HEK293 (cell line): ENCODE results near the gene FBXO33.
"Not testable (repeated sequence)": the region's sequence is repeated elsewhere in the genome, so short reads cannot be mapped to it uniquely, and the experiment has no call there.

Experiments used
- CTCF ChIA-PET: fragments of 350-600 bp; formaldehyde crosslinking; extraction: SDS; loops from one replicate; lab custom pipeline; 2021; ENCODE audit warnings: antibody characterized with exemption; lab: Yijun Ruan, JAX
- POLR2A ChIA-PET: fragments of 300-600 bp; formaldehyde crosslinking; extraction: SDS; loops from one replicate; lab custom pipeline; 2020; ENCODE audit warnings: antibody characterized with exemption, inconsistent platforms; lab: Yijun Ruan, JAX
- H3K27ac ChIP-seq: fragments of 200-500 bp; sonication (Bioruptor generic); 2 replicates; pipeline ENCODE4 v1.5.1; 2014; ENCODE audit warnings: low read depth, low read length, control low read depth, inconsistent platforms; ENCODE audit errors: extremely low read depth
- H3K36me3 ChIP-seq, 2 experiments: fragments of 200-500 bp in 1 of 2; sonication (Bioruptor generic) in 1 of 2; 1 replicate in 1 of 2; 2 replicates in 1 of 2; pipeline ENCODE4 v1.5.1; 2014 to 2017; ENCODE audit warnings: inconsistent platforms in 2 of 2, low read length in 2 of 2; ENCODE audit not compliant: control insufficient read depth in 2 of 2, insufficient read depth in 1 of 2
- H3K4me1 ChIP-seq: fragments of 200-500 bp; sonication (Bioruptor generic); 2 replicates; pipeline ENCODE4 v1.5.1; 2014; ENCODE audit warnings: mild to moderate bottlenecking, low read length, inconsistent platforms; ENCODE audit not compliant: control insufficient read depth, insufficient read depth
- H3K4me3 ChIP-seq: 2 replicates; pipeline ENCODE4 v1.5.1; 2011; ENCODE audit warnings: low read depth, mild to moderate bottlenecking, control low read depth, low read length, moderate library complexity
- H3K9me3 ChIP-seq: fragments of 200-500 bp; sonication (Bioruptor generic); 2 replicates; pipeline ENCODE4 v1.5.1; 2014; ENCODE audit warnings: low read depth, low read length, inconsistent platforms; ENCODE audit not compliant: control insufficient read depth, insufficient read depth
- BCL11A ChIP-seq: fragments of 450-650 bp; formaldehyde crosslinking; IDR thresholded peaks from 2 replicates; pipeline ENCODE4 v1.5.1; 2016; ENCODE audit warnings: low read depth, missing biosample characterization, missing genetic modification characterization
- PRDM1 ChIP-seq: fragments of 450-650 bp; formaldehyde crosslinking; IDR thresholded peaks from 2 replicates; pipeline ENCODE4; 2016; ENCODE audit warnings: missing biosample characterization, missing genetic modification characterization
- SCRT1 ChIP-seq: fragments of 450-650 bp; formaldehyde crosslinking; IDR thresholded peaks from 2 replicates; pipeline ENCODE4 v1.5.1; 2016; ENCODE audit warnings: missing biosample characterization, missing genetic modification characterization, borderline replicate concordance
- SP2 ChIP-seq: fragments of 450-650 bp; formaldehyde crosslinking; IDR thresholded peaks from 2 replicates; pipeline ENCODE4 v1.5.1; 2016; ENCODE audit warnings: missing biosample characterization, missing genetic modification characterization
- TRIM28 ChIP-seq: IDR thresholded peaks from 2 replicates; pipeline ENCODE4 v1.6.1; 2011; ENCODE audit warnings: low read length, control low read depth, borderline replicate concordance
- ZFP69B ChIP-seq: fragments of 450-650 bp; formaldehyde crosslinking; IDR thresholded peaks from 2 replicates; pipeline ENCODE4 v1.5.1; 2016; ENCODE audit warnings: missing biosample characterization, missing genetic modification characterization
- ZNF132 ChIP-seq: fragments of 450-650 bp; formaldehyde crosslinking; IDR thresholded peaks from 2 replicates; pipeline ENCODE4 v1.5.1; 2017; ENCODE audit warnings: missing biosample characterization, missing genetic modification characterization, borderline replicate concordance
- ZNF140 ChIP-seq: fragments of 450-650 bp; formaldehyde crosslinking; IDR thresholded peaks from 2 replicates; pipeline ENCODE4 v1.5.1; 2016; ENCODE audit warnings: missing biosample characterization, missing genetic modification characterization
- ZNF16 ChIP-seq: fragments of 450-650 bp; formaldehyde crosslinking; IDR thresholded peaks from 2 replicates; pipeline ENCODE4 v1.5.1; 2016; ENCODE audit warnings: low read depth, missing biosample characterization, missing genetic modification characterization
- ZNF174 ChIP-seq: fragments of 450-650 bp; formaldehyde crosslinking; IDR thresholded peaks from 2 replicates; pipeline ENCODE4 v1.5.0; 2017; ENCODE audit warnings: missing biosample characterization, mild to moderate bottlenecking, missing genetic modification characterization
- ZNF19 ChIP-seq: fragments of 450-650 bp; formaldehyde crosslinking; IDR thresholded peaks from 2 replicates; pipeline ENCODE4; 2016; ENCODE audit warnings: missing biosample characterization, missing genetic modification characterization, low read depth
- ZNF24 ChIP-seq: fragments of 450-650 bp; formaldehyde crosslinking; IDR thresholded peaks from 2 replicates; pipeline ENCODE4 v1.5.1; 2016; ENCODE audit warnings: missing biosample characterization, missing genetic modification characterization
- ZNF394 ChIP-seq: fragments of 450-650 bp; formaldehyde crosslinking; IDR thresholded peaks from 2 replicates; pipeline ENCODE4 v1.5.1; 2016; ENCODE audit warnings: missing biosample characterization, missing genetic modification characterization, mild to moderate bottlenecking, moderate library complexity, borderline replicate concordance
- ZNF529 ChIP-seq: fragments of 450-650 bp; formaldehyde crosslinking; IDR thresholded peaks from 2 replicates; pipeline ENCODE4 v1.5.1; 2017; ENCODE audit warnings: missing genetic modification characterization, missing biosample characterization; ENCODE audit not compliant: insufficient replicate concordance
- ZNF558 ChIP-seq: fragments of 450-650 bp; formaldehyde crosslinking; IDR thresholded peaks from 2 replicates; pipeline ENCODE4 v1.5.1; 2016; ENCODE audit warnings: missing biosample characterization, missing genetic modification characterization
- ZNF610 ChIP-seq: fragments of 450-650 bp; formaldehyde crosslinking; IDR thresholded peaks from 2 replicates; pipeline ENCODE4 v1.5.1; 2016; ENCODE audit warnings: missing biosample characterization, missing genetic modification characterization, borderline replicate concordance
- ZNF629 ChIP-seq: fragments of 450-650 bp; formaldehyde crosslinking; IDR thresholded peaks from 2 replicates; pipeline ENCODE4 v1.5.1; 2017; ENCODE audit warnings: missing biosample characterization, missing genetic modification characterization
- ZNF76 ChIP-seq: fragments of 450-650 bp; formaldehyde crosslinking; IDR thresholded peaks from 2 replicates; pipeline ENCODE4; 2016; ENCODE audit warnings: low read depth, missing biosample characterization, missing genetic modification characterization, borderline replicate concordance
- ZNF785 ChIP-seq: fragments of 450-650 bp; formaldehyde crosslinking; IDR thresholded peaks from 2 replicates; pipeline ENCODE4 v1.5.1; 2016; ENCODE audit warnings: missing biosample characterization, missing genetic modification characterization
- TF ChIP-seq, protein P1 (sequence below): fragments of 450-650 bp; formaldehyde crosslinking; IDR thresholded peaks from 2 replicates; pipeline ENCODE4 v1.5.1; 2016; ENCODE audit warnings: missing biosample characterization, missing genetic modification characterization
- TF ChIP-seq, protein P2 (sequence below): fragments of 450-650 bp; formaldehyde crosslinking; IDR thresholded peaks from 2 replicates; pipeline ENCODE4 v1.5.0; 2017; ENCODE audit warnings: missing biosample characterization, missing genetic modification characterization, borderline replicate concordance
- TF ChIP-seq, protein P3 (sequence below): fragments of 450-650 bp; formaldehyde crosslinking; optimal IDR thresholded peaks from 2 replicates; pipeline ENCODE3; 2016; ENCODE audit warnings: missing biosample characterization, mild to moderate bottlenecking, missing genetic modification characterization
- TF ChIP-seq, protein P4 (sequence below): fragments of 450-650 bp; formaldehyde crosslinking; IDR thresholded peaks from 2 replicates; pipeline ENCODE4 v1.5.1; 2017; ENCODE audit warnings: missing biosample characterization, missing genetic modification characterization
- TF ChIP-seq, protein P5 (sequence below): fragments of 450-650 bp; formaldehyde crosslinking; IDR thresholded peaks from 2 replicates; pipeline ENCODE4 v1.5.1; 2016; ENCODE audit warnings: missing biosample characterization, missing genetic modification characterization
- TF ChIP-seq, protein P6 (sequence below): sonication (generic); formaldehyde crosslinking; IDR thresholded peaks from 2 replicates; pipeline ENCODE4 v1.8.1; 2022; ENCODE audit warnings: mild to moderate bottlenecking, moderate library complexity, missing genetic modification reagents

FBXO33 gene

DNA sequence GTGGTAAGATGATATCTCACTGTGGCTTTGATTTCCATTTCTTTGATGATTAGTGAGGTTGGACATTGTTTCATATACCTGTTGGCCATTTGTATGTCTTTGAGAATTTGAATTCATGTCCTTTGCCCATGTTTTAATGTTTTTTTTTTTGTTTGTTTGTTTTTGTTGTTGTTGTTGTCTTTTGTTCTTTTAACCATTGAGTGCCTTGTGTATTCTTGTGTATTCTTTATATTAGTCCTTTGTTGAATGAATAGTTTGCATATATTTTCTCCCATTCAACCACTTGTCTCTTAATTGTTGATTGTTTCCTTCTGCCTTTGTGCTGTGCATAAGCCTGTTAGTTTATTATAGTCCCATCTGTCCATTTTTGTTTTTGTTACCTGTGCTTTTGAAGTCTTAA, 71.9 kb downstream of the FBXO33 start:
- Histone ChIP-seq H3K27ac (no peak overlapping the region), H3K4me1 (no peaks in the 10 kb centered on the region), H3K36me3 (no peaks in the 10 kb centered on the region; a peak in 1 of 3 replicates), H3K9me3 (no peaks in the 10 kb centered on the region), H3K4me3 (no peak overlapping the region)
- CTCF ChIA-PET = no interaction called here
- TF ChIP-seq, protein P1, sequence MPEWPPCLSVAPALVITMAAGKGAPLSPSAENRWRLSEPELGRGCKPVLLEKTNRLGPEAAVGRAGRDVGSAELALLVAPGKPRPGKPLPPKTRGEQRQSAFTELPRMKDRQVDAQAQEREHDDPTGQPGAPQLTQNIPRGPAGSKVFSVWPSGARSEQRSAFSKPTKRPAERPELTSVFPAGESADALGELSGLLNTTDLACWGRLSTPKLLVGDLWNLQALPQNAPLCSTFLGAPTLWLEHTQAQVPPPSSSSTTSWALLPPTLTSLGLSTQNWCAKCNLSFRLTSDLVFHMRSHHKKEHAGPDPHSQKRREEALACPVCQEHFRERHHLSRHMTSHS = no peak
- no peak for TF ChIP-seq ZNF785
- TF ChIP-seq ZNF140 (tag by site-specific recombination) = no peak
- TF ChIP-seq TRIM28 = no peak
- no peak for TF ChIP-seq SCRT1 (tag by site-specific recombination)
- no peak for TF ChIP-seq ZNF558 (tag by site-specific recombination)
- no peak for TF ChIP-seq ZFP69B (tag by site-specific recombination)
- TF ChIP-seq BCL11A (tag by site-specific recombination) = no peak
- TF ChIP-seq, protein P2, sequence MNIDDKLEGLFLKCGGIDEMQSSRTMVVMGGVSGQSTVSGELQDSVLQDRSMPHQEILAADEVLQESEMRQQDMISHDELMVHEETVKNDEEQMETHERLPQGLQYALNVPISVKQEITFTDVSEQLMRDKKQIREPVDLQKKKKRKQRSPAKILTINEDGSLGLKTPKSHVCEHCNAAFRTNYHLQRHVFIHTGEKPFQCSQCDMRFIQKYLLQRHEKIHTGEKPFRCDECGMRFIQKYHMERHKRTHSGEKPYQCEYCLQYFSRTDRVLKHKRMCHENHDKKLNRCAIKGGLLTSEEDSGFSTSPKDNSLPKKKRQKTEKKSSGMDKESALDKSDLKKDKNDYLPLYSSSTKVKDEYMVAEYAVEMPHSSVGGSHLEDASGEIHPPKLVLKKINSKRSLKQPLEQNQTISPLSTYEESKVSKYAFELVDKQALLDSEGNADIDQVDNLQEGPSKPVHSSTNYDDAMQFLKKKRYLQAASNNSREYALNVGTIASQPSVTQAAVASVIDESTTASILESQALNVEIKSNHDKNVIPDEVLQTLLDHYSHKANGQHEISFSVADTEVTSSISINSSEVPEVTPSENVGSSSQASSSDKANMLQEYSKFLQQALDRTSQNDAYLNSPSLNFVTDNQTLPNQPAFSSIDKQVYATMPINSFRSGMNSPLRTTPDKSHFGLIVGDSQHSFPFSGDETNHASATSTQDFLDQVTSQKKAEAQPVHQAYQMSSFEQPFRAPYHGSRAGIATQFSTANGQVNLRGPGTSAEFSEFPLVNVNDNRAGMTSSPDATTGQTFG (tag by site-specific recombination) = no peak
- TF ChIP-seq ZNF19 = no peak
- no peak for TF ChIP-seq ZNF610 (tag by site-specific recombination)
- no peak for TF ChIP-seq SP2 (tag by site-specific recombination)
- TF ChIP-seq ZNF76 (tag by site-specific recombination) = no peak
- TF ChIP-seq ZNF24 (tag by site-specific recombination) = no peak
- TF ChIP-seq, protein P3, sequence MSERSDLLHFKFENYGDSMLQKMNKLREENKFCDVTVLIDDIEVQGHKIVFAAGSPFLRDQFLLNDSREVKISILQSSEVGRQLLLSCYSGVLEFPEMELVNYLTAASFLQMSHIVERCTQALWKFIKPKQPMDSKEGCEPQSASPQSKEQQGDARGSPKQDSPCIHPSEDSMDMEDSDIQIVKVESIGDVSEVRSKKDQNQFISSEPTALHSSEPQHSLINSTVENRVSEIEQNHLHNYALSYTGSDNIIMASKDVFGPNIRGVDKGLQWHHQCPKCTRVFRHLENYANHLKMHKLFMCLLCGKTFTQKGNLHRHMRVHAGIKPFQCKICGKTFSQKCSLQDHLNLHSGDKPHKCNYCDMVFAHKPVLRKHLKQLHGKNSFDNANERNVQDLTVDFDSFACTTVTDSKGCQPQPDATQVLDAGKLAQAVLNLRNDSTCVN (tag by site-specific recombination) = no peak
- POLR2A ChIA-PET = no interaction called here

DNA sequence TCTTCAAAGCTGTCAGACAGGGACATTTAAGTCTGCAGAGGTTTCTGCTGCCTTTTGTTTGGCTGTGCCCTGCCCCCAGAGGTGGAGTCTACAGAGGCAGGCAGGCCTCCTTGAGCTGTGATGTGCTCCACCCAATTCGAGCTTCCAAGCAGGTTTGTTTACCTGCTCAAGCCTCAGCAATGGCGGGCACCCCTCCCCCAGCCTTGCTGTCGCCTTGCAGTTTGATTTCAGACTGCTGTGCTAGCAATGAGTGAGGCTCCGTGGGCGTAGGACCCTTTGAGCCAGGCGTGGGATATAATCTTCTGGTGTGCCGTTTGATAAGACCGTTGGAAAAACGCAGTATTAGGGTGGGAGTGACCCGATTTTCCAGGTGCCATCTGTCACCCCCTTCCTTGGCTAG, 73.2 kb downstream of the FBXO33 start:
- H3K4me3 ChIP-seq, H3K4me1 ChIP-seq, H3K27ac ChIP-seq, H3K9me3 ChIP-seq, POLR2A ChIA-PET, H3K36me3 ChIP-seq: not testable (repeated sequence)
- CTCF ChIA-PET = interaction anchor here (0.7 kb wide), 1 partner anchor 1157 kb away, joined by 3 read pairs; no protein-coding TSS in a partner anchor

DNA sequence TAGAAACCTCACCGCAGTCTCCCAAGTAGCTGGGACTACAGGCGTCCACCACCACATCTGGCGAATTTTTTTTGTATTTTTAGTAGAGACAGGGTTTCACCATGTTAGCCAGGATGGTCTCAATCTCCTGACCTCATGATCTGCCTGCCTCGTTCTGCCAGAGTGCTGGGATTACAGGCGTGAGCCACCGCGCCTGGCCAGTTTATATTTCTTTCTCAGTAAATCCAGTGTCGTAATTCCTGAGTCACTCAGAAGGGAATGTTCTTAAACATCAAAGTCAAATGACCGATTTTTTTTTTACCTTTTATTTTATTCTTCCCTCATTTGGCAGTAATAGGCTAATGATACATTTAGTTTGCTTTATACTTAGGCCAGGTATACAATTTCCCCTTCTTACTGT, 80.5 kb downstream of the FBXO33 start:
- no peak overlapping the region for H3K27ac ChIP-seq
- H3K4me3 ChIP-seq = no peak overlapping the region
- no peaks in the 10 kb centered on the region for H3K9me3 ChIP-seq
- peaks cover 0 to 5% of the 10 kb centered on the region in 2 experiments; a peak in 2 of 3 replicates for H3K36me3 ChIP-seq
- ChIA-PET CTCF (no interaction called here), POLR2A (no interaction called here)
- no peaks in the 10 kb centered on the region for H3K4me1 ChIP-seq
- TF ChIP-seq, protein P4, sequence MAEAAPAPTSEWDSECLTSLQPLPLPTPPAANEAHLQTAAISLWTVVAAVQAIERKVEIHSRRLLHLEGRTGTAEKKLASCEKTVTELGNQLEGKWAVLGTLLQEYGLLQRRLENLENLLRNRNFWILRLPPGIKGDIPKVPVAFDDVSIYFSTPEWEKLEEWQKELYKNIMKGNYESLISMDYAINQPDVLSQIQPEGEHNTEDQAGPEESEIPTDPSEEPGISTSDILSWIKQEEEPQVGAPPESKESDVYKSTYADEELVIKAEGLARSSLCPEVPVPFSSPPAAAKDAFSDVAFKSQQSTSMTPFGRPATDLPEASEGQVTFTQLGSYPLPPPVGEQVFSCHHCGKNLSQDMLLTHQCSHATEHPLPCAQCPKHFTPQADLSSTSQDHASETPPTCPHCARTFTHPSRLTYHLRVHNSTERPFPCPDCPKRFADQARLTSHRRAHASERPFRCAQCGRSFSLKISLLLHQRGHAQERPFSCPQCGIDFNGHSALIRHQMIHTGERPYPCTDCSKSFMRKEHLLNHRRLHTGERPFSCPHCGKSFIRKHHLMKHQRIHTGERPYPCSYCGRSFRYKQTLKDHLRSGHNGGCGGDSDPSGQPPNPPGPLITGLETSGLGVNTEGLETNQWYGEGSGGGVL (tag by site-specific recombination) = no peak
- no peak for TF ChIP-seq PRDM1
- no peak for TF ChIP-seq ZNF629 (tag by site-specific recombination)
- no peak for TF ChIP-seq ZNF529 (tag by site-specific recombination)
- no peak for TF ChIP-seq ZNF16 (tag by site-specific recombination)
- TF ChIP-seq, protein P5, sequence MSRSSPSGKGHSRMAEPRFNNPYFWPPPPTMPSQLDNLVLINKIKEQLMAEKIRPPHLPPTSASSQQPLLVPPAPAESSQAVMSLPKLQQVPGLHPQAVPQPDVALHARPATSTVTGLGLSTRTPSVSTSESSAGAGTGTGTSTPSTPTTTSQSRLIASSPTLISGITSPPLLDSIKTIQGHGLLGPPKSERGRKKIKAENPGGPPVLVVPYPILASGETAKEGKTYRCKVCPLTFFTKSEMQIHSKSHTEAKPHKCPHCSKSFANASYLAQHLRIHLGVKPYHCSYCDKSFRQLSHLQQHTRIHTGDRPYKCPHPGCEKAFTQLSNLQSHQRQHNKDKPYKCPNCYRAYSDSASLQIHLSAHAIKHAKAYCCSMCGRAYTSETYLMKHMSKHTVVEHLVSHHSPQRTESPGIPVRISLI (tag by site-specific recombination) = no peak
- no peak for TF ChIP-seq ZNF394 (tag by site-specific recombination)
- no peak for TF ChIP-seq ZNF174
- no peak for TF ChIP-seq ZNF132 (tag by site-specific recombination)
- TF ChIP-seq, protein P6, sequence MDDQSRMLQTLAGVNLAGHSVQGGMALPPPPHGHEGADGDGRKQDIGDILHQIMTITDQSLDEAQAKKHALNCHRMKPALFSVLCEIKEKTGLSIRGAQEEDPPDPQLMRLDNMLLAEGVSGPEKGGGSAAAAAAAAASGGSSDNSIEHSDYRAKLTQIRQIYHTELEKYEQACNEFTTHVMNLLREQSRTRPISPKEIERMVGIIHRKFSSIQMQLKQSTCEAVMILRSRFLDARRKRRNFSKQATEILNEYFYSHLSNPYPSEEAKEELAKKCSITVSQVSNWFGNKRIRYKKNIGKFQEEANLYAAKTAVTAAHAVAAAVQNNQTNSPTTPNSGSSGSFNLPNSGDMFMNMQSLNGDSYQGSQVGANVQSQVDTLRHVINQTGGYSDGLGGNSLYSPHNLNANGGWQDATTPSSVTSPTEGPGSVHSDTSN = no peak
